22Rv1 (cell line): ENCODE results near the gene ACTR3C.

Source experiments
- CTCF ChIP-seq: fragments of 450-650 bp; IDR thresholded peaks from 2 replicates; pipeline ENCODE4 v1.5.1; 2017; ENCODE audit warnings: mild to moderate bottlenecking
- ZFX ChIP-seq: fragments of 450-650 bp; IDR thresholded peaks from 2 replicates; pipeline ENCODE4 v1.6.1; 2017; ENCODE audit warnings: antibody characterized with exemption, borderline replicate concordance

GRCh38 chr7:150332852-150333635, 9.7 kb upstream of the ACTR3C start:
- TF ChIP-seq CTCF (no peak), ZFX (no peak)
